HUDEP-2 (cell line): Measurements from ENCODE around the gene ATG2A.

ENCODE experiments used
- DNase-seq, 76 experiments: peaks; one replicate each; lab custom pipeline; 2025; ENCODE audit not compliant: unreplicated experiment in 76 of 76; lab: John Stamatoyannopoulos, UW

Gene ATG2A

GRCh38 chr11:64905516-64906313, 11.3 kb downstream of the ATG2A start:
- DNase-seq, result no peak

- DNase-seq, result no peak
These were observed 13.6 kb downstream of the ATG2A start for GRCh38 chr11:64903291-64903833.

- no peak for DNase-seq
These were observed 14.7 kb downstream of the ATG2A start for GRCh38 chr11:64902102-64902900.

- no peak for DNase-seq
These were observed 16.2 kb downstream of the ATG2A start for GRCh38 chr11:64900774-64901173.

GRCh38 chr11:64900263-64900678, 16.7 kb downstream of the ATG2A start:
- no peak for DNase-seq

GRCh38 chr11:64898541-64898940, 18.5 kb downstream of the ATG2A start:
- no peak for DNase-seq

GRCh38 chr11:64898076-64898445, 18.9 kb downstream of the ATG2A start:
- no peak for DNase-seq

- no peak for DNase-seq
These were observed 19.5 kb downstream of the ATG2A start for GRCh38 chr11:64897381-64898075.

- DNase-seq, result no peak
These were observed 20.5 kb downstream of the ATG2A start for GRCh38 chr11:64896448-64897022.

- no peak for DNase-seq
These were observed 22.1 kb downstream of the ATG2A start for GRCh38 chr11:64894812-64895452.

GRCh38 chr11:64894070-64894811, 22.8 kb downstream of the ATG2A start:
- peak in 73 of 76 experiments; percentile 27 to 92 (median 82) for DNase-seq

- peak in 1 of 76 experiments; percentile 9 for DNase-seq
These were observed 23.6 kb downstream of the ATG2A start for GRCh38 chr11:64893194-64894069.

- DNase-seq, result no peak
These were observed 24.2 kb downstream of the ATG2A start for GRCh38 chr11:64892838-64893193.

GRCh38 chr11:64892411-64892831, 24.6 kb downstream of the ATG2A start:
- DNase-seq, result no peak

- no peak for DNase-seq
These were observed 25.1 kb downstream of the ATG2A start for GRCh38 chr11:64891880-64892279.

GRCh38 chr11:64891215-64891848, 25.7 kb downstream of the ATG2A start:
- no peak for DNase-seq

- DNase-seq, result no peak
These were observed 26.5 kb downstream of the ATG2A start for GRCh38 chr11:64890522-64890939.
